Activated naive CD8-positive, alpha-beta T cell treated with anti-CD3 and anti-CD28 coated beads for 36 hours (primary cell): ENCODE measurements around the gene LRRC8B. TPM values are rescaled to one million over a fixed set of nuclear protein-coding genes. Genes with fewer than 3 reads are reported as not detected.
"Not testable (repeated sequence)": the region's sequence is repeated elsewhere in the genome, so short reads cannot be mapped to it uniquely, and the experiment has no call there.

Experiments
- DNase-seq: peaks from one replicate; pipeline ENCODE4 v3.0.0; 2021
- H3K27ac Mint-ChIP-seq: one replicate; pipeline ENCODE4 v1.8.0; 2022; ENCODE audit warnings: mild to moderate bottlenecking, moderate library complexity, mixed read lengths
- H3K27me3 Mint-ChIP-seq: one replicate; pipeline ENCODE4 v1.8.0; 2022; ENCODE audit warnings: mild to moderate bottlenecking, mixed read lengths
- H3K36me3 Mint-ChIP-seq: one replicate; pipeline ENCODE4 v1.8.0; 2021; ENCODE audit warnings: mild to moderate bottlenecking, mixed read lengths
- H3K4me1 Mint-ChIP-seq: one replicate; pipeline ENCODE4 v1.8.0; 2021; ENCODE audit warnings: mixed read lengths
- H3K4me3 Mint-ChIP-seq: one replicate; pipeline ENCODE4 v1.8.0; 2022; ENCODE audit warnings: mild to moderate bottlenecking, moderate library complexity, mixed read lengths
- H3K9me3 Mint-ChIP-seq: one replicate; pipeline ENCODE4 v1.8.0; 2022; ENCODE audit warnings: mixed read lengths
- total RNA-seq, 2 experiments: library from RNA; stranded (reverse); gene quantifications; one replicate each; pipeline ENCODE4 v1.2.3, GENCODE V29; 2021

Gene LRRC8B
- total RNA-seq, 2 experiments from 2014 or later: 22.3 to 24.5 TPM

DNA sequence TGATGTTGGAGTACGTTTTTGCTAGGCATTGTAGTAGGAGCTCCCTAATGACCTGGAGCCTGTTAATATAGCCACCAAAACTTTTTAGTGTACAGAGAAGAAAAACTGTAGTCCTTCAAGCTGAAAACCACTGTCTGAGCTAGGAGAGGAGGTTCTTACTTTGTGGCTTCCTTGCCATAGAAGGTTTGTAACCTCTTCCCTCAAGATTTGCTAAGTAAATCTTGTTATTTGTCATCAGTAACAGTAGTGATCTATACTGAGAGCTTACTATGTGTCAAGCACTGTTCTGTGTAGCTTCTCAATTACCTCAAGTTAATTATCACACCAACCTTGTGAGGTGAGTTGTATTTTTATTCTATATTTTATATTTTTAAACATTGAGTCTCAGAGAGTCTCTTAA lies 87.1 kb downstream of the LRRC8B start:
- H3K27ac Mint-ChIP-seq: peak overlapping the region; percentile 81
- H3K9me3 Mint-ChIP-seq: no peaks in the 10 kb centered on the region
- peaks cover 30% of the 10 kb centered on the region for H3K36me3 Mint-ChIP-seq
- H3K27me3 Mint-ChIP-seq: no peaks in the 10 kb centered on the region
- DNase-seq: no peak
- peaks cover 77% of the 10 kb centered on the region for H3K4me1 Mint-ChIP-seq
- H3K4me3 Mint-ChIP-seq: peak overlapping the region; percentile 18

DNA sequence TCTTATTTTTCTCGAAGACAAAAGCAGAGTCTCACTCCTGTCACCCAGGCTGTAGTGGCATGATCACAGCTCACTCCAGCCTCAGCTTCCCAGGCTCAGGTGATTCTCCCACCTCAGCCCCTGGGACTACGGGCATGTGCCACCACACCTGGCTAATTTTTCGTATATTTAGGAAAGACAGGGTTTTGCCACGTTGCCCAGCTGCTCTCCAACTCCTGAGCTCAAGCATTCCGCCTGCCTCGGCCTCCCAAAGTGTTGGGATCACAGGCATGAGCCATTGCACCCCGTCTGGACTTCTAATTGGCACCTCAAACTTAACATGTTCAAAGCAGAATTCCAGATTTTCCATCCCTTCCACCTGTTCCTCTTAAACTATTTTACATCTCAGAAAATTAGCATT lies 89.3 kb downstream of the LRRC8B start:
- H3K4me3 Mint-ChIP-seq: no peak overlapping the region
- H3K27me3 Mint-ChIP-seq: no peaks in the 10 kb centered on the region
- H3K27ac Mint-ChIP-seq: no peak overlapping the region
- H3K4me1 Mint-ChIP-seq: peaks cover 64% of the 10 kb centered on the region
- DNase-seq: no peak
- peaks cover 48% of the 10 kb centered on the region for H3K36me3 Mint-ChIP-seq
- H3K9me3 Mint-ChIP-seq: peaks cover 15% of the 10 kb centered on the region

DNA sequence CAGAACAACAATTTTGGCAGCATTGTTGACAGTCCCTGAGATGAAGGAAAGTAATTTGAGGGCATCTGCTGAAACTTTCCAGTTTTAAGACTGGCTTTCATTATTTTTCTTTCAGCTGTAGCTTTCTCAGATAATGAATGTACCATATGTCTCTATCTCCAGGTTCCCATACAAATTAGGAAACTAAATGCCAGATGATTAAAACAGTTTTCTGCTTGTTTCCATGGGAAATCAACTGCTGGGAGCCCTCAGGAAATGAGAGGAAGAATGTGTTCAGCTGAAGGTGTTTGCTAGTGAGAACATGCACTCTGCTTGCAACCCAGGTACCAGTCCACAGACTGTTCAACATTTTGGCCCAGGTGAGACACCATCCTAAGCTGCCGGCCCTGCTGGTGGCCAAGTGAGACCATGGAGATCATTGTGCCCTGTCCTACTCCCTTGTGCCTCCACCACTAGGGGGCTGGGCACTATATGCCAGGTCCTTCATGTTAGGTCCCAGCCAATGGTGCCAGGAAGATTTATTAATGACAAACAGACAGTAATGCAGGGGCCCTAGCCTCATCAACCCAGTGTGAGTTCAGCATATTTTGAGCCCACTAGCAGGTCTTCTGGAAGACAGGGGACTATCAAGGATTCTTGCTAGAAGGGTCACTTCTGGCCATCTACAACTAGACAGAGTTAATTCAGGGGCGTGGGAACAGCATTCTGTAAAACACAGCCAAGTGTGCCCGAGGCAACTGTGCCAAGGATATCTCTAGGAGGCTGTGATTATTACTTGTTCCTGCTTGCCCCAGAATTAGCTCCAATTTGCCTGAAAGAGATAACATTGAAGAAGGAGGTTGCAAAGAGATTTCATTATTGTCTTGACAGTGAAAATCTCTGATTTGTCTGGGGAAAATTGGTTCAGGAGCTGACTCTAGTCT lies 91.3 kb downstream of the LRRC8B start:
- H3K4me3 Mint-ChIP-seq: no peak overlapping the region
- H3K27ac Mint-ChIP-seq: no peak overlapping the region
- peaks cover 17% of the 10 kb centered on the region for H3K9me3 Mint-ChIP-seq
- no peak for DNase-seq
- no peaks in the 10 kb centered on the region for H3K27me3 Mint-ChIP-seq
- peaks cover 59% of the 10 kb centered on the region for H3K4me1 Mint-ChIP-seq
- H3K36me3 Mint-ChIP-seq: peaks cover 52% of the 10 kb centered on the region

DNA sequence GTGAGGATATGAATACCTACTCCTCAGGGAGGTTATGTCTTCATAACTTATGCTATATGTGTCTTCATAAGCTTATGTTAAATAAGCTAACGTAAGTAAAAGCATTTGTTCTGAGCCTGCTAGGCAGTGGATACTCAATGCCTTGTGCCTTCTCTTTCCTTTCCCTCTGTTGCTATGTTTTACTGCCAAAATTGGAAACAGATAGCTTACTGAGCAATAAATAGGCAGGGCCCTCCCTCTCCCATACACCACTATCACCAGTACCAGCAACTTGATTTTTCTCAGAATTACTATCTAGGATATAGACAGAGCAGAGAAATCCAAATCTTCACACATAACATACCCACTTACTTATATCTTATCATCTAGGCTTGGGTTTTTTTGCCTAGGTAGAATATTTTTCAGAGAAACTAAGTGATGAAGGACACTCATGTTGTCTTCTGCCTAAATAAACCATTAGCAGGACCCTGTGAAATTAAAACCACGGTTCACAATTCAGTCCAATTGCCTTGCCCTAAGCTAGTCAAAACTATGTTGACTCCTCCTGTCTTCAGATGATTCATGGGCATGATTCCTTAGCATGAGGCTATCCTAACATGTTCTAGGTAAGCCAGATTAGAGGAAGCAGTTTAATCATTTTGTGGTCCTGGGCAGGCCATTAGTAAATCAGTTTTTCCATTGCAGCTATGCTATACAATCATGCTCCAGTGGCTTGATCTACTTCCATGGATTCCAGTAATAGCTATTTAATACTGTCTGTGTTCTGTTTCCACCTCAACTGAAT lies 92.4 kb downstream of the LRRC8B start:
- Mint-ChIP-seq H3K9me3 (peaks cover 17% of the 10 kb centered on the region), H3K4me1 (peaks cover 55% of the 10 kb centered on the region), H3K4me3 (no peak overlapping the region), H3K27ac (no peak overlapping the region), H3K27me3 (no peaks in the 10 kb centered on the region), H3K36me3 (peaks cover 56% of the 10 kb centered on the region)
- DNase-seq: no peak

DNA sequence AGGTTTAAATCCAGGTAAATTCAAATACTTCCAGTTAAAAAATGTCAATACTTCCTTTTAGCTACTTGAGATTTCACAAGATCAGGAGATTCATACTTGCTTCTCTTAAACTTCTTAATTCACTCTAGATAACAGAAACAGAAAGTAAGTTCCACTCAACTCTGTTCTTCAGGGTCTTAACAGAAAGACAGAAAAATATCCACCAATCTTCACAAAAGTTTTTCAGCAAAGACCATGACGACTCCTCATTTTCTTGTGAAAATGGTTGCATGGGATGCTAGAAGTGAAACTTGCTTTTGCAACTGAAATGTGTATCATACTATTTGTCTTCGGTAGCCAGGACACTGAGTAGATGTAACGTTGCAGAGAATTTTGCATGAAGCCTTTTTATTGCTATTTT lies 96.0 kb downstream of the LRRC8B start:
- DNase-seq: no peak
- peaks cover 17% of the 10 kb centered on the region for H3K9me3 Mint-ChIP-seq
- H3K27me3 Mint-ChIP-seq: no peaks in the 10 kb centered on the region
- peak overlapping the region; percentile 60 for H3K27ac Mint-ChIP-seq
- peaks cover 44% of the 10 kb centered on the region for H3K4me1 Mint-ChIP-seq
- no peak overlapping the region for H3K4me3 Mint-ChIP-seq
- H3K36me3 Mint-ChIP-seq: peaks cover 42% of the 10 kb centered on the region

DNA sequence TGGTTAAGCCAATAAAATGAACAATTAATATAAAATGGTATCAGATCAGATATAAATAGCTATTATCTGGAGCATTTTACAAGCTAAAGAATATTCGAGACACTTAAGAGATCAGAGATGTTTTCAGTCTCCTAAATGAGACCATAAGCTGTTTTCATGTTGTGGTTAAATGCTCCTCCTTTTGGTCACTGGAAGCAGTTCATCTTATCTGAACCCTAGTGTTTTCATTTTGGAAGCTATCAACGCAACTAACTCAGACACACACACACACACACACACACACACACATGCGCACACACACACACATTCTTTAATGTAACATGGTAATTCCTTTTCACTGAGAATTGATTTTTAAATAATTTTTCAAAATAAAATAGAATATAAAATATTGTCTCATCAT lies 98.3 kb downstream of the LRRC8B start:
- Mint-ChIP-seq H3K9me3 (peaks cover 8% of the 10 kb centered on the region), H3K4me1 (peaks cover 46% of the 10 kb centered on the region), H3K27me3 (no peaks in the 10 kb centered on the region), H3K27ac (no peak overlapping the region), H3K36me3 (peaks cover 20% of the 10 kb centered on the region), H3K4me3 (no peak overlapping the region)
- DNase-seq: no peak

DNA sequence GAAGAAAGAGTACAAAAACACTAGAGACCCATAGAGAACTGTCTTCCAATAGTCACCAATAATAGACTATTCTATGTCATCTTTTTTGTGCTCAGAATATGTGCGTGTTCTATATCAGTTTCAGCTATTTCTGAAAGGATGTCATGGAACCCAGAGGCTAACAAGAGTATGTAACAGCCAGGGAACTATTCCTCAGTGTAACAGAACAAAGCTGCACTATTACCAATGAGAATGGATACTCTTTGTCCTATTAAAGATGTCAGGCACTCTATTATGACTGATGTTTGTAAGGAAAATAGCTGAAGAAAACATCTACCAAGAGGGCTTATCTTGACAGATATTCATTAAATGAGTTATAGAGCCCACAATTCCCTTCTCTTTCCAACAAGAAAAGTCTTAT lies 99.7 kb downstream of the LRRC8B start:
- Mint-ChIP-seq H3K9me3 (no peaks in the 10 kb centered on the region), H3K27ac (no peak overlapping the region), H3K27me3 (no peaks in the 10 kb centered on the region), H3K4me1 (peaks cover 57% of the 10 kb centered on the region), H3K4me3 (no peak overlapping the region), H3K36me3 (peaks cover 21% of the 10 kb centered on the region)
- no peak for DNase-seq

DNA sequence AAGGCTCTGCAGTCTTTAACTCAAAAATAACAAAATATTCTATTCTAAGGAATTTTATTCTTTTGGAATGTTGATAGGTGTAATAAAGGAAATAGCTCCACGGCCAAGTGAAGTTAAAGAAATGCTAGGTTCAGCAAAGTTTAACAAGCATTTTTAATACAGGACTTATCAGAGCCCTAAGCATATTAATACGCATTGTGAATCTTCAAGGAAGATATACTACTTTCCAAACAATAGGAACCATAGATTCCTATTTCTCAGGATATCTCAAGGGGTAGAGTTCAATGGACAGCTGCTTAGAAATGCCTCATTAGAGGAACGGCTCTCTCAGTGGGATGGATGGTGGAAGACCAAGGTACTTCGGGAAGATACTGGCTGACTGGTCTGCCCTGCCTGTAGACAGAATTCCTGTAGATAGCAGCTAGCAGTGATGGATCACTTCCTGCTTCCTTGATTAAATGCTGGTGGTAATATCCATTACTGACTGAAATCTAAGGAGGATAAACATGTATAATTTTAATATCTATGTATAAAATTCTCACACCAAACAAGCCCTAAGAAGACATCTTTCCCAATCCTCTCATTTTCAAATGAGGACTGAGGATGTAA lies 100.2 kb downstream of the LRRC8B start:
- H3K36me3 Mint-ChIP-seq: peaks cover 21% of the 10 kb centered on the region
- no peaks in the 10 kb centered on the region for H3K9me3 Mint-ChIP-seq
- peaks cover 61% of the 10 kb centered on the region for H3K4me1 Mint-ChIP-seq
- DNase-seq: no peak
- H3K4me3 Mint-ChIP-seq: no peak overlapping the region
- no peak overlapping the region for H3K27ac Mint-ChIP-seq
- H3K27me3 Mint-ChIP-seq: no peaks in the 10 kb centered on the region

DNA sequence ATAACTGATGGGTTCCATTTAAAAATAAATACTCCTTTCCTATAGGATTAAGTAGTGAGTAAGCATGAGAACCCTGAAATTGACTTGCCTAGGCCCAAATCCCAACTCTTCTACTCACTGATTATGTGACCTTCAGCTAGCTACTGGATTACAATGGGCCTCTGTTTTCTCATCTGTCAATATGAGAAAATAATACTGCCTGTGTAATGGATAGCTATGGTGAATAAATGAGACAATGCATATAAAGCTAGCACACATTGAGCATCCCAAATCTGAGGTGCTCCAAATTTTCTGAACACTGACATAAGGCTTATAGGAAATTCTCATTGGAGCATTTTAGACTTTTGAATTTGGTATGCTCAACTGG lies 103.0 kb downstream of the LRRC8B start:
- H3K9me3 Mint-ChIP-seq: no peaks in the 10 kb centered on the region
- peaks cover 69% of the 10 kb centered on the region for H3K4me1 Mint-ChIP-seq
- peaks cover 26% of the 10 kb centered on the region for H3K36me3 Mint-ChIP-seq
- H3K27ac Mint-ChIP-seq: peak overlapping the region; percentile 80
- H3K27me3 Mint-ChIP-seq: no peaks in the 10 kb centered on the region
- no peak overlapping the region for H3K4me3 Mint-ChIP-seq
- DNase-seq: no peak

DNA sequence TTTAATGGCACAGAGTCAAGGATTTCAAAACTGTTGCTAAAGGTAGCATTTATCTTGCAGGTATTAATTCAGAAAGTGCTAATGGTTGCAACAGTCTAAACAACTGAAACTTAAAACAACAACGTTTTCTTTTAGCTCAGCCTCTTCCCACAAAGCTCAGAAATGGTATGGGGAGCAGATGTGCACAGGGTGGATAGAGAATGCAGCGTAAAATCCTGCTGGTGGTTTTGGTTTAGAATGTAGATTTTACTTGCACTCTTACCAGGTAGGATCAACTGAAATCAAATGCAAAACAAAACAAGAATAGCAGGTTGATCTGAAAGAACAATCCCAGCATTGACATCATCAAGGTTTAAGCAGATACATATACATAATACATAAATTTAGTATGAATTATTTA lies 104.5 kb downstream of the LRRC8B start:
- peaks cover 30% of the 10 kb centered on the region for H3K36me3 Mint-ChIP-seq
- no peaks in the 10 kb centered on the region for H3K9me3 Mint-ChIP-seq
- DNase-seq: no peak
- peak overlapping the region; percentile 77 for H3K27ac Mint-ChIP-seq
- peak overlapping the region; percentile 4 for H3K4me3 Mint-ChIP-seq
- no peaks in the 10 kb centered on the region for H3K27me3 Mint-ChIP-seq
- H3K4me1 Mint-ChIP-seq: peaks cover 62% of the 10 kb centered on the region

DNA sequence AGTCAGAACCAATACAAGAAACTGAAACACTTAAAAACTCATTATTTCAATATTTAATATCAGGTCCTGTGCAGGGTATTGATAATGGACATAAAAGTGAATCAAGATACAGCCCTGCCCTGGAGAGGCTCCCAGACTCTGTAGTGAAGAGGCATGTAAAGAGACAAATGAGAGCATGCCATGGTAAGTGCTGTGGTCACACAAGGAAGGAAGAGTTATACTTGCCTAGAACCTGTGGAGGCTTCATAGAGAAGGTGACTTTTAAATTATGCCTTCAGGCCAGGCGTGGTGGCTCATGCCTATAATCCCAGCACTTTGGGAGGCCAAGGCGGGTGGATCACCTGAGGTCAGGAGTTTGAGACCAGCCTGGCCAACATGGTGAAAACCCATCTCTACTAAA lies 105.0 kb downstream of the LRRC8B start:
- Mint-ChIP-seq H3K4me3 (peak overlapping the region; percentile 37), H3K36me3 (peaks cover 33% of the 10 kb centered on the region), H3K4me1 (peaks cover 62% of the 10 kb centered on the region), H3K27ac (peak overlapping the region; percentile 68)
- not testable (repeated sequence) for H3K9me3 Mint-ChIP-seq, DNase-seq, H3K27me3 Mint-ChIP-seq

DNA sequence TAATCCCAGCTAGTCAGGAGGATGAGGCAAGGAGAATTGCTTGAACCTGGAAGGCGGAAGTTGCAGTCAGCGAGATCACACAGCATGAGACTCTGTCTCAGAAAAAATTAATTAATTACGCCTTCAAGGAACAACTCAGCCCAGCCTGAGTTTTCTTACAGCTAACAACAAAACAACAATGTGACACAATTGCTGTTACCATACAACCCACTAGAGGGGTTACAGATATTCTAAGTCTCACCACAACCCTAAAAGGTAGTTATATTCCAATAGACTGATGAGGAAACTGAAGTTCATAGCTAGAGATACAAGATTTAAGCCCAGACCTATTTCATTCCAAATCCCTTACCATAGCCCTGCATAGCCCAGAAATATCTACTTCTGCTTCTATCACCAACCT lies 105.4 kb downstream of the LRRC8B start:
- Mint-ChIP-seq H3K9me3 (no peaks in the 10 kb centered on the region), H3K27ac (peak overlapping the region; percentile 68), H3K36me3 (peaks cover 35% of the 10 kb centered on the region), H3K27me3 (no peaks in the 10 kb centered on the region), H3K4me1 (peaks cover 63% of the 10 kb centered on the region), H3K4me3 (no peak overlapping the region)
- no peak for DNase-seq

DNA sequence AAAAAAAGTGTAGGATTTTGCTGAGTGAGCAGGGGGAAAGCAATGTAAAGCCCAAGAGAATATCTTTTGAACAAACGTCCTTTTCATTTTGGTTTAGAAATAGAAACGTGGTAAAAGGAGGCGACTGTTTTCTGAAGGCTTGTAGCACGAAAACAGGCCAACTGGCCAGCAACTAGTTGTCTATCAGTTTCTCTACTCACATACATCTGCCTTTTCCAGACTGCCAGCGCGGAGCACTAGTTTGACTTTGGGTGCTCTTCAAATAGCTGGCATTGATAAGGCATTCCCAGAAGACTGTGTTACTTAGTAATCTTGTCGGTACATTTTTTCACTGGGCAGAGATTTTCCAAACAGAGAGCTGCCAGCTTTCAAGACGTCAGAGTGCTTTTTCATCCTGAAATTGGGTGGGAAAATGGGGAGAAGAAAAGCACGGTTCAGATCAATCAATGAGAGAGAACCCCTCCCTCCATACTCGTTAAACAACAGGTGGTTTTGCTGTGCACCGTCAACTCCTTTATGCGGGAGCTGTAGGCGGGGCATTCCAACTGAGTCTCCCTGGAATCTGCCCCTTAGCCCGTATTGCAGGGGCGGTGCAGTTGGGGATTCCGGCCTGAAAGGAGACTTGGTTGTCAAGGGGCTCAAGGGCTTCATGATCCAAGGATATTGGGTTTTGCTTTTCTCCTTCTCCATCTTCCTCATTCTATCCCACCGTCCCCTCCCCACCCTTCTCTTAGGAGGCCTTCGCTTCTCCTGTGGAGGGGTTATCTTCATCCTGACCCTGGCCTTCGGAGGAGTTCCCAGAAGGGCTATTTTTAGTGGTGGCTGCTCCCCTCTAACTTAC lies 107.4 kb downstream of the LRRC8B start:
- Mint-ChIP-seq H3K36me3 (peaks cover 44% of the 10 kb centered on the region), H3K9me3 (no peaks in the 10 kb centered on the region), H3K27me3 (no peaks in the 10 kb centered on the region), H3K4me3 (peak overlapping the region; percentile 93), H3K27ac (peak overlapping the region; percentile 93), H3K4me1 (peaks cover 66% of the 10 kb centered on the region)
- no peak for DNase-seq

DNA sequence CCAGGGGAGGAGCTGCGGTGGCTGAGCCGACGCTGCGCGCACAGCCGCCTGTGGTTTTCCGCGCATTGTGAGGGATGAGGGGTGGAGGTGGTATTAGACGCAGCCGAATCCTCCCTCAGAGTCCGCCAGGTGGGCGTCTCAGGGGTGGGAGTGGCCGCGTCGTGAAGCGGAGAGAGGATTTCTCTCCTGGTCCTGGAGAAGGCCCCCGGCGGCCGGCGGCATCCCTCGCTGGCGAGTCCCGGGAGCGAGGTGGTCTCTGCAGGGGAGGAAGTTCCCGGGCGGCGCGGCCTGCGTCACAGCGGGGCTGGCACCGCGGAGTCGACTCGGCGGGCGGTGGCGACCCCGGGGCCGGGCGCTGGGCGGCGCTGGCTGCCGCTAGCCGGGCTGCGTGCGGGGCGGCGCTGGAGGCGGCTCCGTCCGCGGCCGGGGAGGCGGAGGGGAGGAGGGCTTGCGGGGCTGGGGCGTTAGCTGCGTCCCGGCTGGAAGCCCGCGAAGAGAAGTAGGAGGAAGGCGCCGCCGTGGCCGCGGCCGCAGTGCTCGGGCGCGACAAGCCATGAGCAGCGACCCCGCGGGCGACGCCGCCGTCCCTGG lies 108.1 kb downstream of the LRRC8B start, which contains the start of gene LRRC8C:
LRRC8C (plus strand) TSS at position 464 of the 591 bp plus-strand sequence. CDS start 53,354 bp downstream, outside the sequence.
- Mint-ChIP-seq H3K4me3 (peak within 1 kb of the TSS; percentile 93), H3K27ac (peak within 1 kb of the TSS; percentile 95), H3K36me3 (peaks cover 50% of the 10 kb centered on the region), H3K4me1 (peaks cover 67% of the 10 kb centered on the region), H3K27me3 (no peaks in the 10 kb centered on the region), H3K9me3 (no peaks in the 10 kb centered on the region)
- peak; percentile 93 for DNase-seq
